CD4-positive, alpha-beta T cell treated with Interferon alpha-2 for 1 hour (primary cell): ENCODE data around the gene UNC93A.
"Not testable (repeated sequence)": the region's sequence is repeated elsewhere in the genome, so short reads cannot be mapped to it uniquely, and the experiment has no call there.

Source experiments
- DNase-seq, 2 donors: peaks; one replicate each; pipeline ENCODE4 v3.0.0-alpha.2; 2020 to 2022

Gene UNC93A

GRCh38 chr6:167272151-167272550 lies 19.0 kb upstream of the UNC93A start:
- no peak for DNase-seq

GRCh38 chr6:167272696-167273379 lies 18.3 kb upstream of the UNC93A start:
- no peak for DNase-seq

- DNase-seq: no peak
Measured at GRCh38 chr6:167274270-167274669, 16.8 kb upstream of the UNC93A start.

- DNase-seq: no peak
Measured at GRCh38 chr6:167275001-167275400, 16.1 kb upstream of the UNC93A start.

GRCh38 chr6:167275436-167275835 lies 15.7 kb upstream of the UNC93A start:
- DNase-seq: no peak

GRCh38 chr6:167276772-167277533 lies 14.2 kb upstream of the UNC93A start:
- DNase-seq: no peak

- DNase-seq: not testable (repeated sequence)
Measured at GRCh38 chr6:167278173-167278940, 12.8 kb upstream of the UNC93A start.

- no peak for DNase-seq
Measured at GRCh38 chr6:167279766-167280446, 11.2 kb upstream of the UNC93A start.

- DNase-seq: not testable (repeated sequence)
Measured at GRCh38 chr6:167280466-167280865, 10.6 kb upstream of the UNC93A start.

- no peak for DNase-seq
Measured at GRCh38 chr6:167282165-167282564, 8.9 kb upstream of the UNC93A start.

- not testable (repeated sequence) for DNase-seq
Measured at GRCh38 chr6:167284565-167284964, 6.5 kb upstream of the UNC93A start.

- DNase-seq: no peak
Measured at GRCh38 chr6:167285077-167285770, 5.9 kb upstream of the UNC93A start.

GRCh38 chr6:167287513-167288048 lies 3.5 kb upstream of the UNC93A start:
- no peak for DNase-seq

- DNase-seq: peak; percentile 14 to 45
Measured at GRCh38 chr6:167288591-167289225, 2.4 kb upstream of the UNC93A start.

- not testable (repeated sequence) for DNase-seq
Measured at GRCh38 chr6:167289291-167289690, 1.8 kb upstream of the UNC93A start.

- no peak for DNase-seq
Measured at GRCh38 chr6:167291623-167292300, 647 bp downstream of the UNC93A start.

- DNase-seq: no peak
Measured at GRCh38 chr6:167292301-167293087, 1.4 kb downstream of the UNC93A start.

- no peak for DNase-seq
Measured at GRCh38 chr6:167293088-167293589, 2.0 kb downstream of the UNC93A start.

GRCh38 chr6:167293590-167294091 lies 2.5 kb downstream of the UNC93A start:
- no peak for DNase-seq

GRCh38 chr6:167294241-167294640 lies 3.1 kb downstream of the UNC93A start:
- DNase-seq: no peak
